Suprapubic skin (tissue), 4 donors: ENCODE data around the gene WWOX.

Experiments used
- EP300 ChIP-seq: sonication (generic); formaldehyde crosslinking; IDR thresholded peaks from one replicate; pipeline ENCODE4 v1.6.1; 2017; ENCODE audit warnings: antibody characterized with exemption
- POLR2A ChIP-seq, 2 donors: fragments of 450-650 bp; IDR thresholded peaks; one replicate each; pipeline ENCODE4 v1.6.1; 2017; ENCODE audit warnings: antibody characterized with exemption in 2 of 2, mild to moderate bottlenecking in 2 of 2, moderate library complexity in 2 of 2
- POLR2AphosphoS5 ChIP-seq, 3 donors: sonication (generic); formaldehyde crosslinking; IDR thresholded peaks; one replicate each; pipeline ENCODE4 v1.6.1; 2017; ENCODE audit warnings: antibody characterized with exemption in 3 of 3
- TF ChIP-seq, protein P1 (sequence below), 2 donors: fragments of 200-600 bp in 1 of 2; fragments of 450-650 bp in 1 of 2; sonication (generic) in 1 of 2; IDR thresholded peaks; one replicate each; pipeline ENCODE4 v1.5.1; 2016 to 2019; ENCODE audit warnings: antibody characterized with exemption in 2 of 2, mild to moderate bottlenecking in 1 of 2, moderate library complexity in 1 of 2

GRCh38 chr16:78220571-78220970 is 121.1 kb downstream of the WWOX start:
- TF ChIP-seq, protein P1, sequence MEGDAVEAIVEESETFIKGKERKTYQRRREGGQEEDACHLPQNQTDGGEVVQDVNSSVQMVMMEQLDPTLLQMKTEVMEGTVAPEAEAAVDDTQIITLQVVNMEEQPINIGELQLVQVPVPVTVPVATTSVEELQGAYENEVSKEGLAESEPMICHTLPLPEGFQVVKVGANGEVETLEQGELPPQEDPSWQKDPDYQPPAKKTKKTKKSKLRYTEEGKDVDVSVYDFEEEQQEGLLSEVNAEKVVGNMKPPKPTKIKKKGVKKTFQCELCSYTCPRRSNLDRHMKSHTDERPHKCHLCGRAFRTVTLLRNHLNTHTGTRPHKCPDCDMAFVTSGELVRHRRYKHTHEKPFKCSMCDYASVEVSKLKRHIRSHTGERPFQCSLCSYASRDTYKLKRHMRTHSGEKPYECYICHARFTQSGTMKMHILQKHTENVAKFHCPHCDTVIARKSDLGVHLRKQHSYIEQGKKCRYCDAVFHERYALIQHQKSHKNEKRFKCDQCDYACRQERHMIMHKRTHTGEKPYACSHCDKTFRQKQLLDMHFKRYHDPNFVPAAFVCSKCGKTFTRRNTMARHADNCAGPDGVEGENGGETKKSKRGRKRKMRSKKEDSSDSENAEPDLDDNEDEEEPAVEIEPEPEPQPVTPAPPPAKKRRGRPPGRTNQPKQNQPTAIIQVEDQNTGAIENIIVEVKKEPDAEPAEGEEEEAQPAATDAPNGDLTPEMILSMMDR (IDR thresholded peaks at IDR 0.05): no peak
- TF ChIP-seq EP300 (no peak), POLR2A (IDR thresholded peaks at IDR 0.05) (no peak), POLR2AphosphoS5 (IDR thresholded peaks at IDR 0.05) (no peak)
